Erythroblast (primary cell): ENCODE measurements around the gene PRTFDC1.

Experiments used
- GATA1 ChIP-seq: IDR thresholded peaks from 2 replicates; pipeline ENCODE4 v1.6.1; 2011; ENCODE audit warnings: low read depth, mild to moderate bottlenecking, control low read depth, low read length, moderate library complexity
- POLR2A ChIP-seq: IDR thresholded peaks from 2 replicates; pipeline ENCODE4 v1.6.1; 2011; ENCODE audit warnings: mild to moderate bottlenecking, low read length

DNA sequence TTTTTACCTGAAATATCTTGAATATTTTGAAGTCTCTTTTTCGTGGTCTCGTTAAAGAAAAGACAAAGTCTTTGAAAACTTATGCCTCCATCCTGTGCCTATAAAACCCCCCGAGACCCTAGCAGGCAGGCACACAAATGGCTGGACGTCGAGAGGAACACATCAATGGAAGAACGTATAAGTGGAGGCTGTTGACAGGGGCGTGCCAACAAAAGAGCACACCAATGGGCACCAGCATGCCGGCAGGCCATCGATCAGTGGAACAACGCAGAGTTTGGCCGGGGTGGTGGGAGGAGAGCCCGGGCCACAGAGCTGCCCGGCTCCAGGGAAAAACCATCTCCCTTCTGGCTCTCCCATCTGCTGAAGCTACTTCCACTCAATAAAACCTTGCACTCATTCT lies 38.9 kb upstream of the PRTFDC1 start:
- TF ChIP-seq POLR2A (no peak), GATA1 (no peak)
